GM12801 (cell line): ENCODE measurements around the gene AP2A2.

Experiments
- TF ChIP-seq, protein P1 (sequence below): IDR thresholded peaks from one replicate; pipeline ENCODE4 v1.5.1; 2011; ENCODE audit warnings: control low read depth; ENCODE audit not compliant: insufficient read length; ENCODE audit errors: extremely low read depth

Gene AP2A2

DNA sequence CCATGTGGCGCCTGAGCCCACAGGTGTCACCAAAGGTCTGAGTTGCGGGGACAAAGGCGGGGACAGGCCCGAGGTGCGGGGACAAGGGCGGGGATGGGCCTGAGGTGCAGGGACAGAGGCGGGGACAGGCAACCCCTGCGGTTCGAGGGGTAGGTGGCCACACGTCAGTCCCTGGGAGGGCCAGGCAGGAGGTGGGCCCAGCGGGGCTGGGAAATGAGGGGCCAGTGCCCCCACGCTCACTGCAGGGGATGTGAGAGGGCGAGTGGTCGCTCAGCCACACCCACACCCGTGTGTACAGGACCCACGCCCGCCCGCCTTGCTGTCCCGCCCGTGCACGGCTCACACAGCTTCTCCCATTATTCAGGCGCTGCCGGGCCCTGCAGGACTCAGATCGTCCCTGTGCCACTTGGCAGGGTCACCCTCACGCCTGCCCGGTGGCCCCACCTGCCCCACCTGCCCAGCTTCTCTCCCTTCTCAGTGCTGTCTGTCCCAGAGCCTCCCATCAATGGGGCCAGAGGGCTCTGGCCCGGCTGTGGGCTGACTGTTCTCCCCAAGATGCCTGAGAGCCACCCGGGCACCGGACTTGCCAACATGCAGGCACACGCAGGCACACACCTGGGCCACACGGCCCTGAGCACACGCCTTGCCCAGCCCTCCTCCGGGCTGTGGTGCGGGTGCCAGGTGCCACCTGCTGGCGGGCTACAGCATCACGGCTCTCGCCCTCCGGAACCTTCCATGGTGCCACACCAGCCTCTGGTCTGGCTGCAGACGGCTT, 125.1 kb downstream of the AP2A2 start:
- TF ChIP-seq, protein P1, sequence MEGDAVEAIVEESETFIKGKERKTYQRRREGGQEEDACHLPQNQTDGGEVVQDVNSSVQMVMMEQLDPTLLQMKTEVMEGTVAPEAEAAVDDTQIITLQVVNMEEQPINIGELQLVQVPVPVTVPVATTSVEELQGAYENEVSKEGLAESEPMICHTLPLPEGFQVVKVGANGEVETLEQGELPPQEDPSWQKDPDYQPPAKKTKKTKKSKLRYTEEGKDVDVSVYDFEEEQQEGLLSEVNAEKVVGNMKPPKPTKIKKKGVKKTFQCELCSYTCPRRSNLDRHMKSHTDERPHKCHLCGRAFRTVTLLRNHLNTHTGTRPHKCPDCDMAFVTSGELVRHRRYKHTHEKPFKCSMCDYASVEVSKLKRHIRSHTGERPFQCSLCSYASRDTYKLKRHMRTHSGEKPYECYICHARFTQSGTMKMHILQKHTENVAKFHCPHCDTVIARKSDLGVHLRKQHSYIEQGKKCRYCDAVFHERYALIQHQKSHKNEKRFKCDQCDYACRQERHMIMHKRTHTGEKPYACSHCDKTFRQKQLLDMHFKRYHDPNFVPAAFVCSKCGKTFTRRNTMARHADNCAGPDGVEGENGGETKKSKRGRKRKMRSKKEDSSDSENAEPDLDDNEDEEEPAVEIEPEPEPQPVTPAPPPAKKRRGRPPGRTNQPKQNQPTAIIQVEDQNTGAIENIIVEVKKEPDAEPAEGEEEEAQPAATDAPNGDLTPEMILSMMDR, result no peak

DNA sequence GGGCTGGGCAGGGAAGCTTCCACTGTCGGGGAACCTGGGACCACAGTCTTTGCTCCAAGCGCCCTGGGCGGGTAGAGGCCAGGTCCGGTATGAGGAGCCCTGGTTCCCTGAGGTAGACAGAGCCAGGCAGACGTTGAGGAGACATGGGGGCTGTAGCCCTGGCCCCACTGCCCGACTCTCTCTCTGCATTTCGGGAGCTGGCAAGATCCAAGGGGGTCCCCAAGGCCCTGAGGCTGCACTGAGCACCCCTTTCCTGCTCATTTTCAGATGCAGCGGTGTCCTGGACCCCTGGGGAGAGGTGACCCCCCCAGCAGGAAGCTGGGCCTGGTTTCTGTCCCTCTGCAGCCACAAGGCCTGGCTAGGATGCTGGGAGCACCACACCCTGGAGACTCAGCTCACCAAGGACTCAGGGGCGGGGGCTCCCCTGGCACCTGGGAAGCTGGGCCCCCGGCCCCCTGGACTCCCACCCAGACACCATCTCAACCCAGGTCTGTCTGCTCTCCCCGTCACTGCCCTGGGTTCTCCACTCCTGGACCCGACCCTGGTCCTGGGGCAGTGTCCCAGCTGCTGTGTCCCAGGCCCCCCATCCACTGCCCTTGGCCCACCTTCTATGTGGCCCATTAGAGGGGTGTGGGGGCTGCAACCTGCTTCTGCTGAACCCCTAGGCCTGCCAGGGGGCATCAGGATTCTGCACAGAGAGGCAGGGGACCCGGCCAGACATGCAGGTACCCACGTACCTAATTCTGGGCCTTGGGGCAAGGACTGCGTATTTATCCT, 125.9 kb downstream of the AP2A2 start:
- TF ChIP-seq, protein P1, result no peak

DNA sequence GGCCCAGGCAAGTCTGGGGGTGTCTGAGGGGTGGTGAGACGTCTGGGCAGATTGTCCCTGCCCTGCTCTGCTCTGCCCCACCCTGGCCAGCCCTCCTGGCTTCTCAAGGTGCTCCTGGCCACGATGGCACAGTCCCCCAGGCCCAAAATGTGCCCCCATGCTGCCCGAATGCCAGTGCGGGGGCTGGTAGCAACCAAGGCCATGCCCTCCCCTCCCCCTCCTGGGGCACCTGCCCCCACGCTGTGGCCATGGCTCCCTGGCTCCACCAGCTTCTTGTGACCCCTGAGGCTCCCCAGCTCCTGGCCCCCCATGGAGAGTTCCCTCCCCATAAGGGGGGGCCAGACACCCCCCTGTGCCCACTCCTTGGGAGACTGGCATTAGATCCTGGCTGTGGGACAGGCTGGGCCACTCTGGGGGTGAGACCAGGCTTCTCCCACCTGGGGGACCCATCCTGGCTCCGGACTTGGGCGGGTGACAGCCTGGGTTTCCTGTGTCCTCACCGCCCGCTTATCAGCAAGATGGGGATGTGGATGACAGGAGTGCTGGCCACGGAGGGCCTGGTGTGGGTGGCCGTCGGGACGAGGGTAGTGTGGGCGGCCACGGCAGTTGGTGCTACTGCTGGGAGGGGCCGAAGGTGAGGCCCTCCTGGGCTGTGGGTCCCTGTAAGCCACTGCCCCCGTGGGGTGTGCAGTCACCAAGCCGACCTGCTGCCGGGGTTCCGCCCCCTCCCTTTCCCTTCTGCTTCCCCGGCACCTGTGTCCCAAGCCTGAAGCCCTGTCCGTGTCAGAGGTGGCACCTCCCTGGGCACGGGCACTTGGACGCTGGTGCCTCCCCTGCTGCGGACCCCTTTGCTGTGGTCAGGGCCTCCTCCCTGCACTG, 126.7 kb downstream of the AP2A2 start:
- TF ChIP-seq, protein P1, result no peak

DNA sequence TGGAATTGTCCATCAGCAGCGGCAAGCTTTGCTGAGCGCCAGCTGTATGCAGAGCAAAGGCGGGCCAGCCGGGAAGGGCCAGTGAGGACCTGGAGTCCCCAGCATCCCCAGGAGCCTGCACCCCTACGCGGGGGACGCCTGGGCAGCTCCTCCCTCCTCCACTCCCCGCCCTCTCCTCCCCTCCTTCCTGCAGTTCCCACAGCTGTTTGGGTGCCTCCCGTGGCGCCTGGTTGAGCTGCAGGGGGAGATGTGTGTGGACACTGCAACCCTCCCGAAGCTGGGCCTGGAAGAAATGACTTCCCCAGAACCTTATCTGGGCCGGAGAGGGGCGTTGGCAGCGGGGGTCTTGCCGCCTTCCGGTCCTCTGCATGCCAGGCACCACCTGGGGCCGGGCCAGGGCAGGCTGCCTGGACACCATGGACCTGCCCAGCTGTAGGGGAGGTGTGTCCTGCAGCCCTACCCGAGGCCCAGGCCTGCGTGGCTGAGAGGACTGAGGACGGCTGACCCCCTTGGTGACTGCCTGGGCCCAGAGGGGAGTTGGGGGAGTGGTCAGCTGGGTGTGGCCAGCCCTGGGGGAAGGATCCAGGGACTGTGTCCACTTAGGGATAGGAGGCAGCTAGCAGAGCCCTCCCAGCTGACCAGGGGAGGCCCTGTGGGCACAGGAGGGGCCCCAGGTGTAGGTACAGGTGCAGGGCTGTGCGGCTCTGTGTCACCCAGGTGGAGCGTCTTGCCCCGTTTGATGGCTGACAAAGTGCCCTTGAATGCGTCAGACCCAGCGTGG, 127.6 kb downstream of the AP2A2 start:
- TF ChIP-seq, protein P1, result no peak

DNA sequence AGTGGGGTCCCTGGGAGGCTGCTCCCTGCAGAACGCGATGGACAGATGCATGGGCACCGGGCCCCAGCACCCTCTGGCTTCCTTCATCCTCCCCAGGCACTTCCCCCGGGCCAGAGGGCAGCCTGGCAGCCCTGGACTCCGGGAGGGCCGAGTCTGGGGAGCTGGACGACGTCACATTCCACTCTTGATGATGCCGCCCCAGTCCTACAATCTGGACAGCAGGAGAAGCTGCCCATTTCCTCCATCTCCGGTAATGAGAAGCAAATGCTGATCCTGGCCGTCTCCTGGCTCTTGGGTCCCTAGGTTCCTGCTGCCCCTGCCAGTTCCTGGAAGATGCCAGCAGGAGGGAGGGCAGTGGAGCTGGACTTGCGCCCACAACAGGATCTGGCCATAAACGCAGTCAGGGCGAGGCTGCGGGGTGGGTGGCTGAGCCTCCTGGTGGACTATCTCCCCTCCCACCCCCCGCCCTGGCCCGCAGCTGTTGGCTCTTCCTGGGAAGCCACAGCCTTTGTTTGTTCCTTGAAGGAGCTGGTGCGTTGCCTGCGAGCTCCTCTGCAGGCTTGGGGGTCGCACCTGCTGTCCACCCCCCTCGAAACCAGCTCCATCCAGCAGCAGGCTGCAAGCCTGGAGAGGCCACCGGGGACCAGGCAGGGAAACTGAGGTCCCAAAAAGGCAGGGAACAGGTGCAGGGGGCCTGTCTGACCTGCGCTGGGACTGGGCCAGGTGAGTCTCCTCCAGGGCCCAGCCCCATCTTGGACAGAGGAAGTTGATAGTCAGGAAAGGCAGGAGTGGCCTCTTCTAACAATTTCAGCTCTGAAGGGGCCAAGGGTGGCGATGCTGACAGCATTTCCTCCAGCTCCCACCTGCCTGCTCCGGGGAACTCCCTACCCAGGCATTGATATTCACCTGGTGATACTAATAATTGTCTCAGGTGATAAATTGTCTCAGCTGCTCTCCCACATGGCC, 128.8 kb downstream of the AP2A2 start:
- TF ChIP-seq, protein P1, result no peak

DNA sequence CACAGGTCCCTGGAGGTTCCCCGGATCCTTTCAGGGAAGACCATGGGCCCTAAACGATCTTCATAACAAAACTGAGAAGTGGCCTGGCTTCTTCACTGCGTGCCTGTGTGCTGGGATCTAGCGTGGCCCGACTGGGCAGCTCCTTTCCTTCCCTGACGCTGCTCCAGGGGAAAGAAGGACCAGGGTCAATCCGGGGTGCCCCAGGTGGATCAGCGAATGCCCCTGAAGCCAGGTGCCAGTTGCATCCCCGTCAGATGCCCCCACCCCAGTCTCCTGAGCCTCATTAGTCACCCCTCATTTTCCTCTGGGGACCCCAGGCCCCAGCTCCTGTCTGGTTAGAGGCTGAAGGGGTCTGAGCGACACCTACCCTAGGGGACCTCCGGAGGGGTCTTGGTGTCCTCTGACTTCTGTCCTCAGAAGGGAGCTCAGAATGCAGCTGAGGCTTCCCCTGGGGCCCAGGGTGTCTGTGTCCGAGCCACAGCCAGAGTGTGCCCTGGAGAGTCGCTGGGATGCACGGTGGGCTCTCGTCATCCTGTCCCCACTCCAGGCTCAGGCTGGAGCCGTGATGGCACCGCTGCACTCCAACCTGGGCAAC, 129.5 kb downstream of the AP2A2 start:
- TF ChIP-seq, protein P1, result no peak
